Activated naive CD4-positive, alpha-beta T cell treated with anti-CD3 and anti-CD28 coated beads, Interleukin-2, amount 10 ng/mL, durations not matched to agents 7 days and 5 days (primary cell): ENCODE results near the gene ABT1.

ENCODE experiments used
- CTCF ChIA-PET: fragments of 350-600 bp; sonication (Branson Sonifier 250); formaldehyde crosslinking; loops from one replicate; lab custom pipeline; 2021; ENCODE audit warnings: antibody characterized with exemption; lab: Charles Lee
- DNase-seq: peaks from one replicate; pipeline ENCODE4 v3.0.0-alpha.2; 2020
- H3K27ac Mint-ChIP-seq: one replicate; pipeline ENCODE4 v1.8.0; 2021; ENCODE audit warnings: mild to moderate bottlenecking, moderate library complexity, mixed read lengths
- H3K27me3 Mint-ChIP-seq: one replicate; pipeline ENCODE4 v1.8.0; 2021; ENCODE audit warnings: mild to moderate bottlenecking, mixed read lengths
- H3K36me3 Mint-ChIP-seq: one replicate; pipeline ENCODE4 v1.8.0; 2021; ENCODE audit warnings: mixed read lengths
- H3K4me1 Mint-ChIP-seq: one replicate; pipeline ENCODE4 v1.8.0; 2021; ENCODE audit warnings: mixed read lengths
- H3K4me3 Mint-ChIP-seq: one replicate; pipeline ENCODE4 v1.8.0; 2021; ENCODE audit warnings: mild to moderate bottlenecking, moderate library complexity, mixed read lengths
- H3K9me3 Mint-ChIP-seq: one replicate; pipeline ENCODE4 v1.8.0; 2021; ENCODE audit warnings: mixed read lengths

ABT1 gene

DNA sequence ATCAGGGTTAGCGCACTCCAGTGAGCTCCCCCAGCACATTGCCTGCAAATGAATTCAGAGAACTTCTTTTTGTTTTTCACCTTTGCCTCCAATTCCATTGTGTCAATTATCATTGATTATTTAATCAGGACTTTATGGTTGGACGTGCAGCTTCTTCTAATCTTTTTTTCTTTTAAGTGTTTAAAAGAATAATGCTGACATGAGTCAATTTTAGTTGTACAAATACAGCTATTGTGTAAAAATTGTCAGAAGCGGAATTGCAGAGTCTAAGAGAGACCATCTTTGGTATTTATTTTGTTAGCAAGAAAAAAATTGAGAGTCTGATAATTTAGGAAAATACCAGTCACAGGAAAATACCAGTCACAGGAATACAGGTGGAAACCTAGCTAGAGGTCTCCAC lies 5.5 kb downstream of the ABT1 start:
- H3K27ac Mint-ChIP-seq = no peak overlapping the region
- peaks cover 30% of the 10 kb centered on the region for H3K4me1 Mint-ChIP-seq
- CTCF ChIA-PET = no interaction called here
- no peaks in the 10 kb centered on the region for H3K27me3 Mint-ChIP-seq
- peaks cover 21% of the 10 kb centered on the region for H3K36me3 Mint-ChIP-seq
- H3K4me3 Mint-ChIP-seq = no peak overlapping the region
- no peaks in the 10 kb centered on the region for H3K9me3 Mint-ChIP-seq
- no peak for DNase-seq

DNA sequence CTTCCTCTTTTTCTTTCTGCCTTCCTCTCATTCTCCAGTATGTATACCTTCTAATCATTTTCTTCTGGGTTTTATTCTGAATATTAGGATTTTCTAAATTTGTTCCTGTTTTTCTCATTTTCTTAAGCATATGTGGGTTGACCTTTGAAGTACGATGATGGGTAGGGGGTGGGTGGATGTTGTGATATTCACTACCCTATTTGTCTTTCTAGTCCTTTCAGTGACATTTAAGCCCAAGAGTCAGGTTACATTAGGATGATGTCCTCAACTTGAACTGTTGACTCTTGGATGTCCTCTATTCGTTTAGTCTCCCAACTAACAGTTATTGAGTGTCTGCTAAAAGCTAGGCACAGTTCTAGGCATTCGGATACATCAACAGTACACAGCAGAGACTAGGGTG lies 7.3 kb downstream of the ABT1 start:
- Mint-ChIP-seq H3K27me3 (no peaks in the 10 kb centered on the region), H3K9me3 (no peaks in the 10 kb centered on the region), H3K4me3 (no peak overlapping the region), H3K4me1 (peaks cover 23% of the 10 kb centered on the region), H3K36me3 (peaks cover 11% of the 10 kb centered on the region), H3K27ac (no peak overlapping the region)
- DNase-seq = no peak
- CTCF ChIA-PET = no interaction called here

DNA sequence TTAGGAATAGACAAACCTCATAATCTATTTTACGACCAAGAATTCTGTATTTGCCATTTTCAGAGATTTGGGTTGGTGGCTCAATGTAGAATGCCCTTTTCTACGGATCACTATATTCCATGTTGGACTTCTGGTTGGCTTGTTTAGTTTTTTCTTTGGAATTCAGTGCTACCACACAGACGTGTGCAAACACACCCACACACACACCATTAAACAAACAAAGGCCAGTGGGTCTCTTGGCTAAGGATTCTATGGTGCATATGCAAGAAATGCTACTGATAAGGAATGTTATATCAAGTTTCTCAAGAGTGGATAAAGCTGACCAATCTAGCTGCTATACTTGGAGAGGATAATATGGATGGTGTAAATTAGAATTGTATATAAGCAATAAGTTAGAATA lies 8.0 kb downstream of the ABT1 start:
- H3K27ac Mint-ChIP-seq = no peak overlapping the region
- CTCF ChIA-PET = no interaction called here
- no peaks in the 10 kb centered on the region for H3K9me3 Mint-ChIP-seq
- DNase-seq = no peak
- peaks cover 4% of the 10 kb centered on the region for H3K36me3 Mint-ChIP-seq
- no peak overlapping the region for H3K4me3 Mint-ChIP-seq
- H3K4me1 Mint-ChIP-seq = peaks cover 16% of the 10 kb centered on the region
- no peaks in the 10 kb centered on the region for H3K27me3 Mint-ChIP-seq

DNA sequence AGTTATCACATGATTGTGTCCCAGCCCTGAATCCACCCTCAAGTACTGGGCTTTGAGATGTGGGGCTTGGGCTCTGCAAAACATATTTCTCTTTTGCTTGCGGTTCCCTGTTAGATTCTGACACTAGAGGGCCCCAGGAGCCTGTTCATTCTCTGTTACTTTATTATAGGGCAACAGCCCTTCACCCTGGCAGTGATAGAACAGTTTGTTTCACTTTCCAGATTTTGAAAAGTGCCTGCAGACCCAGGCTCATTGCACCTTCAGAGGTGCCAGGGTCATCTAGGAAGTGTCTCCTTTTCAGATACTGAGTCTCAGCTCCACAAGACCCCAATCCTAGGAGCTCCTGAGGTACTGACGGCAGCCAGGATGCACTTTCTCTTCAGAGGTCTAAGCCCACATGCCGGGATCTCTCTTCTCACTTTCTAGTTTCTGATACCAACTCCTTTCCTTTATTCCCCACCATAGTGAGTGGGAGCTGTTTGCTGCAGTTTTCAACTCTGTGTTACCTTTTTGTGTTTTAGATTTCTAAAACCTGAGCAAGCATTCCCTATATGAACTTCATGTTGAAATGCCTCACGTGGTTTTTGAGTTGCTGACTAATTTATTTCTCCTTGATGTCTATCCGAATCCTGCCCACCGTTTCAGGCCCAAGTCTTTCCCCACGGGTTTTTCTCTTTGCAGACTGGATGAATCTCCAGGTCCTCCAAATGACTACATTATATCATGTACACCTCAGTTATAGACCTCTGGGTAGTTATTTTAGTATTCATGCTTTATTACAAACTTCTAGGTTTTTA lies 10.9 kb downstream of the ABT1 start:
- Mint-ChIP-seq H3K27ac (no peak overlapping the region), H3K4me3 (peak overlapping the region; percentile 12), H3K27me3 (peaks cover 25% of the 10 kb centered on the region), H3K9me3 (no peaks in the 10 kb centered on the region), H3K4me1 (peaks cover 12% of the 10 kb centered on the region), H3K36me3 (no peaks in the 10 kb centered on the region)
- CTCF ChIA-PET = interaction anchor here (1.3 kb wide), 1 partner anchor 471 kb away, joined by 8 read pairs; no protein-coding TSS in a partner anchor
- peak; percentile 80 for DNase-seq

DNA sequence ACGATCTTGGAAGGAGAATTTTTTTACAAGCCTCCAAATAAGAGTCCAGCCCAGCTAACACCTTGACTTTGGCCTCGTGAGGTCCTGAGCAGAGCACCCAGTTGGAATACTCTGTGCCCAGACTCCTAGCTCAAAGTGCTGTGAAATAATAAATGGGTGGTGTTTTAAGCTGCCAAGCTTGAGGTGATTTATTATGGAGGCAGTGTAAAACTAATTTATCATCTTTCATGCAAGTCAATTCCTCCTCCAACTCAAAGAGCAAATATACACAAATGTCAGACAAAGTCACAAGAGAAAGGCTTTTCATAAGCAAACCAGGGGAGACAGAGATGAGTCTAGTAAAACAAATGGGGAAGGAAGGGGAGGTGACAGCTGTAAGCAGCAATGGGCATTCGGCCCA lies 12.7 kb downstream of the ABT1 start:
- Mint-ChIP-seq H3K4me3 (no peak overlapping the region), H3K4me1 (peaks cover 27% of the 10 kb centered on the region)
- CTCF ChIA-PET = no interaction called here

DNA sequence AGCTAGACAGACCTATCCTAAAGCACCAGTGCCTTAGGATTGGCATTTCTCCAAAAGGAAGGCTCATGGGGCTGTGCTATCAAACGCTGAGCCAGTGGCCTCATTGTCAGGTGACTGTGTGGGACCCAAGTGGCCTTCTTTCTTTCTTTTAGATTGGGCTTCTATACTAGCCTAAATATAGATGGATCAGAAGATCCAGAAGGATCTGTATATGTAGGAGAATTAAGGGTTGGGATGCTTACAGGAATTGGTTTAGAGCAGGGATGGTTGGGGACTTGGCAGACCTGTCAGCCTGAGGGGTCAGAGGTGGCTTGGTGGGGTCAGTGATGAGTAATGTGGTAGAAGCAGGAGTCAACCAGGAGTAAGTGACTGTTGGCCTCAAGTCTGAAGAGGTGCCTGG lies 14.8 kb downstream of the ABT1 start:
- Mint-ChIP-seq H3K27me3 (peaks cover 57% of the 10 kb centered on the region), H3K27ac (no peak overlapping the region), H3K9me3 (no peaks in the 10 kb centered on the region), H3K4me3 (no peak overlapping the region), H3K4me1 (peaks cover 33% of the 10 kb centered on the region), H3K36me3 (peaks cover 6% of the 10 kb centered on the region)
- CTCF ChIA-PET = no interaction called here
- DNase-seq = no peak

More for the DNA sequence above, 12.7 kb downstream of the ABT1 start:
- Mint-ChIP-seq H3K36me3 (no peaks in the 10 kb centered on the region), H3K27ac (no peak overlapping the region), H3K27me3 (peaks cover 43% of the 10 kb centered on the region), H3K9me3 (no peaks in the 10 kb centered on the region)
- no peak for DNase-seq

DNA sequence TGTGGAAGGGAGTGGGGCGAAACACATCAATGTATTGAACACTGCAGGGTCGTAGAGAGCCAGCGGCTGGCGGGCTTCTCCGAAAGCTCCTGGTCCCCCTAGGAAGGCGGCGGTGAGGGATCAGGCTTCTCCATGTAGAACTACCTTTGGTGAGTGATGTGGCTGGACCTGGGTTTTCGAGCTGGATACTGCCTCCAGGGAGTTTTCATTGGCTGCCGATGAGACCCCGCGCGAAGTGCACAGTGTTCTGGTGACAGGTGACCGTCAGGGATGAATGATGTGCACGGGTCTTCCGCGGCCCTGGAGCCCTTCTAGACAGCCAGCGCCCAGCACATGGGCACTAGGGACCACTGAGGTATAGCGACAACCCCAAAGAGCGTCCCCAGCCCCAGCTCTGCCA lies 16.4 kb downstream of the ABT1 start:
- Mint-ChIP-seq H3K4me1 (peaks cover 24% of the 10 kb centered on the region), H3K4me3 (no peak overlapping the region), H3K27me3 (peaks cover 57% of the 10 kb centered on the region), H3K36me3 (peaks cover 6% of the 10 kb centered on the region), H3K27ac (no peak overlapping the region), H3K9me3 (no peaks in the 10 kb centered on the region)
- CTCF ChIA-PET = no interaction called here
- no peak for DNase-seq

DNA sequence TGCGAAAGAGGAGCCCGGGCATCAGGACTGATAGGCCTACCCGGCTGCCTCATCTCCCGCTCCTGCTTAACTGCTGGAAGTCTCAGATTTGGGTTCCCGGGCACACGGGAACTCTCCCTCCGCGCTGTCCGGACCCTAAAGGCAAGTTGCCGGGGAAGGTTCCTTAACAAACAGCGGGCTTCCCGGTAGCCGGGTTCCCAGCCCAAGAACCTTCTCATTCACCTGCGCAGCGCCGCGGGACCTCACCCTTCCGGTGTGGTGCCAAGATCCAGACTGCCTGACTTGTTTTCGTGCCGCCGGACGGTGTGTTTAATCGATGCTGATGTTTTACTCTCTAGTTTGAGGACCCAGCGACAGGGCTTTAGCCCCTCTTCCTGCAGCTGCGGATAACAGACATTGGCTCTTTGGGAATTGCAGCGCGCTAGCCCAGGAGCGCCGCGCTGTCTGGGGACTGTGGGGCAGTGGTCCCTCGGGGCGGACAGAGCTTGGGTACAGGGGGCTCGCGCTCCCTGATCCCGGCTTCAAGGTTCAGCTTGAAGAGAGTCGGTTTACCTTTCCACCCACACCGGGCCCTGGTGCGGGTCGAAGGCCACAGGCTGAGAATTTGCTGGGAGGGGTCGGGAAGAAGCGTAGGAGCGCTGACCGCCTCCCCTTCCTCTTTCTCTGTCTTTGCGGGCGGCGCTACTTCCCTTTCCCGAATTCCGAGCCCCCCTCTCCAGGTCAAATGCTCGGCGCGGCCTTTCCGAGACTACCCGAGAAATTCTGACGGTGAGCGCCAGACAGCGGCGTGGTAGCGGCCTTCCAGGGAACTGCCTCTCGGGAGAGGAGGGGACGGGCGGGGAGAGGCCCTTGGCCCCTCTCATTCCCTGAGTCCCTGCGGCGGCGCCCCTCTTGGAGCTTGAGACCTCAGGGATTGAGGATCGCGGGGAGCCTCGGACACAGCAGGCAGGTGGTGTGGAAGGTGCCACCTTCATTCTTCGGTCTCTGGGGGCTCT lies 17.2 kb downstream of the ABT1 start:
- CTCF ChIA-PET = no interaction called here
- H3K27me3 Mint-ChIP-seq = peaks cover 57% of the 10 kb centered on the region
- peaks cover 6% of the 10 kb centered on the region for H3K36me3 Mint-ChIP-seq
- no peak overlapping the region for H3K27ac Mint-ChIP-seq
- peak overlapping the region; percentile 59 for H3K4me3 Mint-ChIP-seq
- peaks cover 24% of the 10 kb centered on the region for H3K4me1 Mint-ChIP-seq
- H3K9me3 Mint-ChIP-seq = no peaks in the 10 kb centered on the region
- DNase-seq = peak; percentile 46

DNA sequence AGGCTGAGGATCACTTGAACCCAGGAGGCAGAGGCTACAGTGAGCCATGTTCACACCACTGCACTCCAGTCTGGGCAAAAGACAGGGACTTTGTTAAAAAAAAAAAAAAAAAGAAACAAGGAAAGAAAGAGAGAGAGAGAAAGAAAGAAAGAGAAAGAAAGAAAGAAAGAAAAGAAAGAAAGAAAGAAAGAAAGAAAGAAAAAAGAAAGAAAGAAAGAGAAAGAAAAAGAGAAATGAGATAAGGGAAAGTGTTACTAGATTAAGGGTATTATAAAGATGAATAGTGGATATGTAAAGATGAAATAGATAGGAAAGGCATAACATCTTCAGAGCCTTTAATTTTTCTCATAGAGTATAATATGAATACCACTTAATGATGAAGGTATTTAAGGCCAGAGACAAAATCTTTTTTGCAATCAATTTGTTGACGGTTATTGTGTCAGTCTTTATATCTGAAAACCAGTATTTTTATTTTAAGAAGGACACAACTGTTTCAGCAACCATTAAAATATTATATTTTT lies 26.6 kb downstream of the ABT1 start:
- H3K9me3 Mint-ChIP-seq = peaks cover 8% of the 10 kb centered on the region
- no peak overlapping the region for H3K27ac Mint-ChIP-seq
- H3K27me3 Mint-ChIP-seq = peaks cover 13% of the 10 kb centered on the region

DNA sequence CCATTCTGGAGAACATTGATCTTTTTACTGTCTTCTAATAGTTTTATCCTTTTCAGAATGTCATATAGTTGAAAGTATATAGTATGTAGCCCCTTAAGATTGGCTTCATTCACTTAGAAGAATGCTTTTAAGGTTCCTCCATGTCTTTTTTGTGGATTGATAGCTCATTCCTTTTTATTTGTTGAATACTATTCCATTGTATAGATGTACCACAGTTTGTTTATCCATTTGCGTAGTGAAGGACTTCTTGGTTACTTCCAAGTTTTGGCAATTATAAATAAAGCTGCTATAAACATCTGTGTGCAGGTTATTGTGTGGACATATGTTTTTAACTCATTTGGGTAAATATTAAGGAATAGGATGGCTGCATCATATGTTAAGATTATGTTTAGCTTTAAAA lies 27.8 kb downstream of the ABT1 start:
- no peaks in the 10 kb centered on the region for H3K36me3 Mint-ChIP-seq
- no peak overlapping the region for H3K4me3 Mint-ChIP-seq
- peaks cover 8% of the 10 kb centered on the region for H3K9me3 Mint-ChIP-seq
- CTCF ChIA-PET = no interaction called here
- no peaks in the 10 kb centered on the region for H3K4me1 Mint-ChIP-seq
- DNase-seq = no peak
- H3K27ac Mint-ChIP-seq = no peak overlapping the region
- H3K27me3 Mint-ChIP-seq = peaks cover 13% of the 10 kb centered on the region

More for the DNA sequence above, 26.6 kb downstream of the ABT1 start:
- Mint-ChIP-seq H3K36me3 (no peaks in the 10 kb centered on the region), H3K4me3 (no peak overlapping the region), H3K4me1 (no peaks in the 10 kb centered on the region)
- CTCF ChIA-PET = no interaction called here
- DNase-seq = no peak

DNA sequence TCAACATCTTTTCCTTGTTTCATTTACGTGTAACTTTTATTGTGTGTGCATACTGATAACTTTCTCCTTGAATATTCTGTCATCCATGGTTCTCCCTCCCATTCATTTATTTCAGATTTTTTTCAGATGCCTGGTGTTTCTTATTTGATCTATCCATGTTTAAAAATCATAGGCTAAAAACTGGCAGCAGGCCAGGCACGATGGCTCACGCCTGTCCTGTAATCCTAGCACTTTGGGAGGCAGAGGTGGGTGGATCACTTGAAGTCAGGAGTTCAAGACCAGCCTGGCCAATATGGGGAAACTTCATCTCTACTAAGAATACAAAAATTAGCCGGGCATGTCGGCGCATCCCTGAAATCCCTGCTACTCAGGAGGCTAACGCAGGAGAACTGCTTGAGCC lies 31.1 kb downstream of the ABT1 start:
- no peaks in the 10 kb centered on the region for H3K36me3 Mint-ChIP-seq
- H3K4me1 Mint-ChIP-seq = no peaks in the 10 kb centered on the region
- DNase-seq = no peak
- CTCF ChIA-PET = no interaction called here
- H3K27ac Mint-ChIP-seq = no peak overlapping the region
- peaks cover 4% of the 10 kb centered on the region for H3K27me3 Mint-ChIP-seq
- no peak overlapping the region for H3K4me3 Mint-ChIP-seq
- peaks cover 8% of the 10 kb centered on the region for H3K9me3 Mint-ChIP-seq

DNA sequence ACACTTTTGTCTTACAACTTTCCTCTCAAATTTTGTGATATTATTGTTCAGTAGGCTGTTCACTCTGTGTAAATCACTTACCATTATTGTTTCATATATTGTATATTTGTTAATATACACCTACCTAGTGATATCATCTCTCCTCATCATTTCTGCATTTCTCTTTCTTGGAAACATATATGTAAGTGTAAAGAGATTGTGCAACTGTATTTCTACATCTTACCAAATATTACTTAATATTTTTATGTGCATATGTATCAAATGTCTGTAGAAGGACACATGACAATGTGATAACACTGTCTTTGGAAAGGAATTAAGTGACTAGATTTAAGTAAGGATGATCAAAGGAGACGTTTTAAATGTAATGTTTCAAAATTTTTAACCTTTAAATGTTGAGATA lies 32.6 kb downstream of the ABT1 start:
- H3K4me3 Mint-ChIP-seq = no peak overlapping the region
- no peaks in the 10 kb centered on the region for H3K27me3 Mint-ChIP-seq
- CTCF ChIA-PET = no interaction called here
- H3K4me1 Mint-ChIP-seq = no peaks in the 10 kb centered on the region
- no peak for DNase-seq
- no peak overlapping the region for H3K27ac Mint-ChIP-seq
- H3K36me3 Mint-ChIP-seq = peaks cover 4% of the 10 kb centered on the region
- peaks cover 9% of the 10 kb centered on the region for H3K9me3 Mint-ChIP-seq

DNA sequence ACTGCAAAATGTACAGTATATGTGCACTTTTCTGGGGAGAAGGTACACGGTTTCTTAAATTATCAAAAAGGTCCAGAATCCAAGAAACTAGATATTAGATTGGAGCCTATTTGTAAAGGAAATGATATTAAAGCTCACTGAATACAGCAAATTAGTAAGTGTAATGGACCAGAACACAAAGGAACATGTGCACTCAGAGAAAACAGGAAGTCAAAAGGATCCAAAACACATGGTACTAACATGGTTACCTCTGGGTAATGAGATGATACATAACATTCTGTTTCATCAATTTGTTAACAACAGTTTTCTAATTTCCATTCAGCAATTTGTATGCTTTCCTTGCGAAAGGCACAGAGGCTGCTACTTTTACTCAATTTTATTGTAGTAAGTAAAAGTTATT lies 44.1 kb downstream of the ABT1 start:
- Mint-ChIP-seq H3K9me3 (peaks cover 58% of the 10 kb centered on the region), H3K36me3 (peaks cover 60% of the 10 kb centered on the region), H3K4me3 (no peak overlapping the region), H3K27ac (no peak overlapping the region), H3K27me3 (no peaks in the 10 kb centered on the region), H3K4me1 (no peaks in the 10 kb centered on the region)
- CTCF ChIA-PET = no interaction called here
- no peak for DNase-seq

DNA sequence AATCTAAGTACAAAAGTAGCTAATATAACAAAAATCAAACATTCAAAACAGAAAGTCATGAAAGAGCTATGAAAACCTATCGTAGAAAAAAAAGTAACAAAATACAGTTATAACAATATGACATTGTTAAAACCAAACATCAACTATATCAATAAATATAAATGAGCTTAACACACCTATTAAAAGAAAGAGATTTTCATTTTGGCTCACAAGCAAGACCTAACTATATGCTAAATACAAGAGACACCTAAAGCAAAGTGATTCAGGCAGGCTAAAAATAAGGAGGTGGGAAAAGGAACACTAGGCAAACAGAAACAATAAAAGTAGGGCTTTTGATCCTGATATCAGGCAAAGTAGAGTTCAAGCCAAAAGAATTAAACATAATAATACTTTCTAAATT lies 49.3 kb downstream of the ABT1 start:
- CTCF ChIA-PET = no interaction called here

More for the DNA sequence above, 49.3 kb downstream of the ABT1 start:
- Mint-ChIP-seq H3K9me3 (peaks cover 49% of the 10 kb centered on the region), H3K27me3 (no peaks in the 10 kb centered on the region), H3K4me3 (no peak overlapping the region), H3K36me3 (peaks cover 60% of the 10 kb centered on the region), H3K27ac (no peak overlapping the region), H3K4me1 (no peaks in the 10 kb centered on the region)
- DNase-seq = no peak
